T-helper 9 cell (primary cell): ENCODE data around the gene CYP24A1.

Experiments
- DNase-seq: peaks from one replicate; pipeline ENCODE4 v3.0.0-alpha.2; 2020

The CYP24A1 gene

GRCh38 chr20:54110457-54110856 lies 63.3 kb downstream of the CYP24A1 start:
- no peak for DNase-seq

- no peak for DNase-seq
Observed at GRCh38 chr20:54110041-54110440, 63.7 kb downstream of the CYP24A1 start.

- DNase-seq = no peak
Observed at GRCh38 chr20:54108817-54109216, 65.0 kb downstream of the CYP24A1 start.

GRCh38 chr20:54108326-54108642 lies 65.5 kb downstream of the CYP24A1 start:
- DNase-seq = no peak

GRCh38 chr20:54107600-54108325 lies 66.0 kb downstream of the CYP24A1 start:
- no peak for DNase-seq

- no peak for DNase-seq
Observed at GRCh38 chr20:54107181-54107580, 66.6 kb downstream of the CYP24A1 start.

GRCh38 chr20:54106162-54106561 lies 67.6 kb downstream of the CYP24A1 start:
- no peak for DNase-seq

- no peak for DNase-seq
Observed at GRCh38 chr20:54105653-54106052, 68.1 kb downstream of the CYP24A1 start.

- no peak for DNase-seq
Observed at GRCh38 chr20:54104781-54105180, 69.0 kb downstream of the CYP24A1 start.

GRCh38 chr20:54103762-54104600 lies 69.8 kb downstream of the CYP24A1 start:
- DNase-seq = no peak
